Spinal cord (tissue), 10 donors: ENCODE results near the gene PCDH18. TPM values are rescaled to one million over a fixed set of nuclear protein-coding genes. Genes with fewer than 3 reads are reported as not detected.
"Not testable (repeated sequence)": the region's sequence is repeated elsewhere in the genome, so short reads cannot be mapped to it uniquely, and the experiment has no call there.

ENCODE experiments used
- DNase-seq, 6 donors: peaks; one replicate each; pipeline versions ENCODE4 v3.0.0 to v3.0.0-alpha.2; 2013 to 2015; ENCODE audit warnings: low spot score in 6 of 6, low read depth in 4 of 6
- H3K27ac ChIP-seq: one replicate; pipeline ENCODE4 v1.5.1; 2013; ENCODE audit warnings: low read depth, low read length, control low read depth
- H3K27me3 ChIP-seq: one replicate; pipeline ENCODE4 v1.6.1; 2013; ENCODE audit warnings: low read length; ENCODE audit not compliant: control insufficient read depth, insufficient read depth
- H3K36me3 ChIP-seq: one replicate; pipeline ENCODE4 v1.6.1; 2013; ENCODE audit warnings: low read length; ENCODE audit not compliant: control insufficient read depth, insufficient read depth
- H3K4me1 ChIP-seq: one replicate; pipeline ENCODE4 v1.6.1; 2013; ENCODE audit warnings: low read length; ENCODE audit not compliant: control insufficient read depth, insufficient read depth
- H3K4me3 ChIP-seq: one replicate; pipeline ENCODE4 v1.5.1; 2013; ENCODE audit warnings: low read depth, low read length, control low read depth
- H3K9me3 ChIP-seq: one replicate; pipeline ENCODE4 v1.6.1; 2013; ENCODE audit warnings: low read length; ENCODE audit not compliant: control insufficient read depth, insufficient read depth
- WGBS: methylation state at CpG from one replicate; pipeline ENCODE4 v1.1.5; 2013; ENCODE audit warnings: missing lambda C conversion rate; ENCODE audit not compliant: insufficient coverage; 5-methylcytosine and 5-hydroxymethylcytosine counted together
- polyA plus RNA-seq, 2 donors: library from polyadenylated mRNA; unstranded; fragments of 120-200 nt; gene quantifications; one replicate each; pipeline ENCODE4 v1.2.1, GENCODE V29; 2013; ENCODE audit not compliant: insufficient read length in 2 of 2
- total RNA-seq, 2 donors: library from RNA; depleted of rRNA in 1 of 2; stranded (reverse); fragments of 120-200 nt in 1 of 2; fragments of >200 nt in 1 of 2; gene quantifications; one replicate each; pipeline versions ENCODE4 v1.2.3 to v1.2.4, GENCODE V29; 2013 to 2014
- donor health status: healthy.

The PCDH18 gene
- total and polyA plus RNA-seq, 4 donors = 25.9 to 101 (median 48.9) TPM

GRCh38 chr4:137543198-137543597 lies 10.9 kb upstream of the PCDH18 start:
- Histone ChIP-seq H3K4me1 (no peaks in the 10 kb centered on the region), H3K36me3 (no peaks in the 10 kb centered on the region), H3K27ac (no peak overlapping the region), H3K4me3 (no peak overlapping the region), H3K27me3 (no peaks in the 10 kb centered on the region), H3K9me3 (no peaks in the 10 kb centered on the region)
- WGBS = no CpG with 5 or more reads among the region's 2 CpGs
- peak in 2 of 6 donors; percentile 57 to 74 for DNase-seq

DNA sequence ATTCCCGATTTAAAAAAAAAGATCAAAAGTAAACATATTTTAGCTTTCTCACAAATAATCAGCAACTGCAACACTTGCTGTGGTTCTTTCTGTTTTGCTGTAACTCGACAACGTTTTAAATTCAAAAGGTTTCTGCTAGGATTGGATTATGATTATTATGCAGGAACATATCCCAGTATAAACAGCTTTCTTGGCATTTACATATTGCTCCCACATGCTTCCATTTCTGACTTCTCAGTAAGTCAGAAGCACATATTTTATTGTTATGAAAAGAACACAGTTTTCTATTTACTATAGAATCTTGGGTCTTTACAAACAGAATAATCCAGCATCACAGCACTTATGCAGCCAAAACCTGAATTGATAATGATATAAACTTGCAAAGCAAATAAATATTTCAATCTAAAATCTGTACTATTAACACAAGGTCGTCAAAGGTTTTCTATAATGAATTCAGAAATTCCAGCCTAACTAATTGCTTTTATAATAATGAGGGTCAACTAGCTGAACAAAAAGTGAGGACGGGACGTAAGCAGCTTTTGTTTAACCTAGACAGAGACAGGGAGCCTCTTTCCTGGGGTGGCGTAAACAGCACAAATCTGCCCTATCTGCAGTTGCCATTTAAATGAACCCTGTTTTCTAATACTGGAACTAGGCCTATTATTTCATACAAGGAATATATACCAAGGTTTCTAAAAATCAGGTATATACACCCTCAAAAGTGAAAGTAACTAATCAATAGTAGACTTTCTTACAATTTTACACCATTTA lies 9.8 kb upstream of the PCDH18 start:
- Histone ChIP-seq H3K4me3 (no peak overlapping the region), H3K9me3 (no peaks in the 10 kb centered on the region), H3K4me1 (no peaks in the 10 kb centered on the region), H3K36me3 (no peaks in the 10 kb centered on the region), H3K27me3 (no peaks in the 10 kb centered on the region), H3K27ac (no peak overlapping the region)
- DNase-seq = peak in 2 of 6 donors; percentile 34 to 76
- WGBS = no CpG with 5 or more reads among the region's 7 CpGs

DNA sequence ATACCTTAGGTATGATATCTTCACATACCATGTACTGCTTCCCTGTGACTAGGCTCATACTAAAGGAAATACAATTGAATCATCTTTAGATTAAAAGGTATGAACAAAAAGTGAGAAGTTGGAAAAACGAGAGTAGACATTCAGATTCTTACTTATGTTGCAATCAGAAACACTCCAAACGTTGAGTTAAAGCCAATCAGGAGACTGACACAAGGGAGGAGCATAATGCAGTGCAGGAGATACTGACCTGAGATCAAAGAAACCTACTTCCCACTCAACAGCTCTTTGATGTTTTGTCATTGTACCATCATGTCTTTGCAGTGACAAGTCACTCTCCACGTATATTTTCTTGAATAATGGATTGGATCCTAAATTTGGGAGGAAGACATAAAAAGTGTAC lies 8.9 kb upstream of the PCDH18 start:
- no peak overlapping the region for H3K27ac ChIP-seq
- H3K36me3 ChIP-seq = no peaks in the 10 kb centered on the region
- no peaks in the 10 kb centered on the region for H3K4me1 ChIP-seq
- no peaks in the 10 kb centered on the region for H3K9me3 ChIP-seq
- H3K4me3 ChIP-seq = no peak overlapping the region
- peak in 1 of 6 donors; percentile 4 for DNase-seq
- WGBS = 50% methylated on average over 1 of the region's 3 CpGs
- H3K27me3 ChIP-seq = no peaks in the 10 kb centered on the region

DNA sequence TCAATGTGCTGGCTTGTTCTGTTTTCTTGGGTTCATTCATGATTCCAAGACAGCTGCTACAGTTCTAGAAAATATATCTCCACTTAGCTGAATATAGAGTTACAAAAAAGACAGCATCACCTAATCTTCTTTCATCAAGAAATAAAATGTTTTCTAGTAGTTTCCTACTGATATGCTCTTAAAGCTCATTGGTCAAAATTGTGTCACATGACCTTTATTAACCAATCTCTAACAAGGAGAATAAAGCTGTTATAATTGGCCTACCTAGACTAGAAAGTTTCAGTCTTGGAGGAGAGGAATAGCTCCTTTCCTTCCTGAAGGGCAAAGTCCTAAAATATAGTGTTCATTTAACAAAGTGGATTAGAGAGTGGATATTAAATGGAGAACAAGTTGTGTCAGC lies 8.1 kb upstream of the PCDH18 start:
- H3K9me3 ChIP-seq = no peaks in the 10 kb centered on the region
- H3K4me1 ChIP-seq = no peaks in the 10 kb centered on the region
- H3K36me3 ChIP-seq = no peaks in the 10 kb centered on the region
- no peaks in the 10 kb centered on the region for H3K27me3 ChIP-seq
- no peak overlapping the region for H3K27ac ChIP-seq
- no peak overlapping the region for H3K4me3 ChIP-seq
- no peak for DNase-seq

- H3K27me3 ChIP-seq = no peaks in the 10 kb centered on the region
- no peak overlapping the region for H3K27ac ChIP-seq
- H3K4me1 ChIP-seq = no peaks in the 10 kb centered on the region
- H3K9me3 ChIP-seq = no peaks in the 10 kb centered on the region
- WGBS = no CpG with 5 or more reads among the region's 4 CpGs
- no peak overlapping the region for H3K4me3 ChIP-seq
- H3K36me3 ChIP-seq = no peaks in the 10 kb centered on the region
- no peak for DNase-seq
These were observed 6.2 kb upstream of the PCDH18 start for GRCh38 chr4:137538526-137538925.

DNA sequence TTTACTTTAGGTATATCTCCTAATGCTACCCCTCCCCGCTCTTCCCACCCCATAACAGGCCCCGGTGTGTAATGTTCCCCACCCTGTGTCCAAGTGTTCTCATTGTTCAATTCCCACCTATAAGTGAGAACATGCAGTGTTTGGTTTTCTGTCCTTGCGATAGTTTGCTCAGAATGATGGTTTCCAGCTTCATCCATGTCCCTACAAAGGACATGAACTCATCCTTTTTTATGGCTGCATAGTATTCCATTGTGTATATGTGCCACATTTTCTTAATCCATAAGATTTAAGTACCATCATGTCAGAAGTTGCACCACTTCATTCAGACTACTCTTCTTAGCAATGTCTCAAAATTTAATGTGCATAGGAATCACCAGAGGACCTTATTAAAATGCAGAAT lies 5.5 kb upstream of the PCDH18 start:
- not testable (repeated sequence) for H3K4me1 ChIP-seq, H3K27me3 ChIP-seq, H3K4me3 ChIP-seq, H3K36me3 ChIP-seq, DNase-seq, H3K9me3 ChIP-seq, H3K27ac ChIP-seq
- no CpG with 5 or more reads among the region's 3 CpGs for WGBS

- H3K9me3 ChIP-seq = no peaks in the 10 kb centered on the region
- no peak overlapping the region for H3K27ac ChIP-seq
- H3K4me3 ChIP-seq = no peak overlapping the region
- WGBS = 92% methylated on average over 3 of the region's 5 CpGs
- no peaks in the 10 kb centered on the region for H3K36me3 ChIP-seq
- H3K4me1 ChIP-seq = no peaks in the 10 kb centered on the region
- no peaks in the 10 kb centered on the region for H3K27me3 ChIP-seq
- no peak for DNase-seq
These were observed 4.7 kb upstream of the PCDH18 start for GRCh38 chr4:137536789-137537561.

DNA sequence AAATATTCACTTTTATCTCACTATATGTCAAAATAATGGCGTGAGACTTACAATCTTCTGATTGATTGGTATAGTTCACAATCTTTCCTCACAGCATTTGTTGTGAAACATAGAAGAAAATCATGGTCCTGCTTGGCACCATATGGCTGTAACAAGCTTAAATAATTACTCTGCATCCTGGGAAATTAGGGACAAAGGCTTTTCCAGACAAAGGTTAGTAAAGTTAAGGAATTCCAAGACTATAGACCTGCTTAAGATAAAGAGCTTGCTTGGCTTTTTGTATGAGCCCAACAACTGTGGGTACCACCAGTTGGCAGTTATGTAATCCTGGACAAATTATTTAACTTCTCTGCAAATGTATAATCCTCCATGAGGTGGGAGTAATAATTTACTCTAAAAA lies 3.4 kb upstream of the PCDH18 start:
- no peak for DNase-seq
- no CpG with 5 or more reads among the region's 1 CpG for WGBS
- Histone ChIP-seq H3K27ac (no peak overlapping the region), H3K9me3 (no peaks in the 10 kb centered on the region), H3K27me3 (no peaks in the 10 kb centered on the region), H3K4me3 (no peak overlapping the region), H3K4me1 (no peaks in the 10 kb centered on the region), H3K36me3 (no peaks in the 10 kb centered on the region)

DNA sequence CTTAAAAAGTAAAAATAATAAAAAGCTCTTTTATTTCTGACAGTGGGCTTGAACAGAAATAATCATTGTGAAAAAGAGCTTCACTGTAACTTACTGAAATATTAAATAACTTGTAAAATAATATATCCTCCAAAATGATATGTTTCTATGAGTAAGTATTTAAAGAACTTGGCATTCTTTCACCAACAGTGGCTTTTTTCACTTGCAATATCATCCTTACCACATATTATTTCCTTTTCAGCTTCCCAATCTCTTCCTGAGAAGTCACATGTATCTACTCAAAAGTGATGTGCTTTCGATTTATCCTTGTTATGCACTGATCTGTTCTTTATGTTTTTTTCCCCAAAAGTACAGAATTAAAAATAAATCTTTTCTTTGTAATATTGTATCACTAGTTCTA lies 2.2 kb upstream of the PCDH18 start:
- Histone ChIP-seq H3K27ac (no peak overlapping the region), H3K4me3 (no peak overlapping the region)

GRCh38 chr4:137533855-137534254 lies 1.6 kb upstream of the PCDH18 start:
- peak overlapping the region; percentile 89 for H3K27ac ChIP-seq
- H3K27me3 ChIP-seq = no peaks in the 10 kb centered on the region
- H3K4me1 ChIP-seq = no peaks in the 10 kb centered on the region
- no peak overlapping the region for H3K4me3 ChIP-seq
- H3K9me3 ChIP-seq = no peaks in the 10 kb centered on the region
- no peaks in the 10 kb centered on the region for H3K36me3 ChIP-seq
- WGBS = no CpG with 5 or more reads among the region's 2 CpGs
- DNase-seq = peak in 1 of 6 donors; percentile 29

More for the DNA sequence above, 2.2 kb upstream of the PCDH18 start:
- no peak for DNase-seq
- no CpG with 5 or more reads among the region's 1 CpG for WGBS
- Histone ChIP-seq H3K9me3 (no peaks in the 10 kb centered on the region), H3K36me3 (no peaks in the 10 kb centered on the region), H3K27me3 (no peaks in the 10 kb centered on the region), H3K4me1 (no peaks in the 10 kb centered on the region)
